ENCODE results near the gene CHMP4B. TPM values are rescaled to one million over a fixed set of nuclear protein-coding genes. Genes with fewer than 3 reads are reported as not detected.

CHMP4B gene
- total RNA-seq, 1 experiment from 2014 or later = 31.8 TPM

DNA sequence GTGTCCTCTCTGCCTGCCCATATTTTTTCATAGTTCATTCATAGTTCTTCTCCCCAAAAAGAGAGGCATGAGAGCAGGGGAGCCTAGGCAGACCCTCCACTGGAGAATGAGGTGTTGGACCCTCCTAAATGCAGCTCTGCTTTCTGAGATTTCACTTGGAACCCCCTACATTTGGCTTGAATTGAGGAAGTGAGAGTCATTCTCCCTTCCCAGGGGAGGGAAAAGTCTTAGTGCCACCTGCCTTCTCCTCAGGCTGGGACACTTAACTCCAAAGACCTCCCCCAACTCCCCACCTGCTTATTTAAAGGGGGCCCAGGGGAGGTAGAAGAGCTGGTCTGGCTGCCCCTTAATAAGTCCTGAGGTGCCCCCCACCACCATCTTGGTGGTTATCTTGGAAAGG lies 78.2 kb downstream of the CHMP4B start:
- Histone ChIP-seq H3K4me3 (ENCODE audit: insufficient read depth, low read depth, low read length) (no peak overlapping the region), H3K27me3 (ENCODE audit: control insufficient read depth, insufficient read depth, low read length) (no peaks in the 10 kb centered on the region), H3K36me3 (replicated peaks; ENCODE audit: control insufficient read depth, insufficient read depth, low read length) (no peaks in the 10 kb centered on the region)
- no peak for DNase-seq

DNA sequence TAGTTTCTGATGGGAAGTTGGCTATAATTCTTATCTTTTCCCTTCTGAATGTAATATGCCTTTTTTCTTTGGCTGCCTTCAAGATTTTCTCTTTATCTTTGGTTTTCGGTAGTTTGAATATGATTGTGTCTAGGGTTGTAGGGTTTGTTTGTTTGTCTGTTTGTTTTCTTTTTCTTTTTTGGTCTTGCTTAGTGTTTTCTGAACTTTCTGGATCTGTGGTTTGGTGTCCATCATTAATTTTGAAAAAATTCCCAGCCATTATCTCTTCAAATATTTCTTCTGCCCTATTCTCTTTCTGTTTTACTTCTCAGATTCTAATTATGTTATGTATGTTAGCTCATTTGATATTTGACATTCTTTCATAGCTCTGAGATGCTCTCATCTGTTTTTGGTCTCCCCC lies 79.4 kb downstream of the CHMP4B start:
- no peak overlapping the region for H3K4me3 ChIP-seq (ENCODE audit: insufficient read depth, low read depth, low read length)
- H3K27me3 ChIP-seq (ENCODE audit: control insufficient read depth, insufficient read depth, low read length) = no peaks in the 10 kb centered on the region
- DNase-seq = no peak
- no peaks in the 10 kb centered on the region for H3K36me3 ChIP-seq (replicated peaks; ENCODE audit: control insufficient read depth, insufficient read depth, low read length)

DNA sequence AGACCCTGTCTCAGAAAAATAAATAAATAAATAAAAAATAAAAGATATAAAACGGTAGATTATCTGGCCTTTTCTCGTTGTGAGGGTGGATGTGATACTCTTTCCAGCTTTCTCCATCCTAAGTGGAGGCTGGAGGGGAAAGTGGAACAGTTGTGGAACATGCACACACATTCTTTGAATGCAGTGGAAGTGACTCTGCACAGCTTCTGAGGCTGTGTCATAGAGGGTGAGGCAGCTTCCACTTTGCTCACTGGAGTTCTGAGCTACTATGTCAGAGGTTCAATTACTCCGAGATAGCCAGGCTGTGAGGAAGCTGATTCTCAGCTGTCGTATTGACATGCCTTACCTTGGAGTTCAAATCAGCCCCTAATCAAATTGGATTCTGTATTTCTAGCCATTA lies 82.2 kb downstream of the CHMP4B start:
- H3K36me3 ChIP-seq (replicated peaks; ENCODE audit: control insufficient read depth, insufficient read depth, low read length) = no peaks in the 10 kb centered on the region
- no peaks in the 10 kb centered on the region for H3K27me3 ChIP-seq (ENCODE audit: control insufficient read depth, insufficient read depth, low read length)
- no peak overlapping the region for H3K4me3 ChIP-seq (ENCODE audit: insufficient read depth, low read depth, low read length)
- DNase-seq = no peak

DNA sequence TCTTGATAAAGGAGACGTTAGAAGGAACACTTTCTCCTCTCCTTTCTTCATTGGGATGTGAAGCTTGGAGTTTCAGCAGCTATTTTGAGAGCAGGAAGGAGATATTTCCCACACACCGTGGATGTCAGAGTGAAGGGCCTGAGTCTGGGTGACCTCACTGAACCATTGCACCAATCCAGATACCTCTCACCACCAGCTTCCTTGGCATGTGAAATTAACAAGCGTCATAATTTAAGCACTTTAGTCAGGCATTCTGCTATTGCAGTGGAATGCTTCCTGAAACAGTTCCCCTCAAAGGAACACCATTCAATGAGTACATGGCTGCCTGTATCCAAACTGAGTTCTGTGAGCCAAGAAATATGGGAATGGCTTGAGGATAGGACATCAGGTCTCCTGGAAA lies 83.7 kb downstream of the CHMP4B start:
- Histone ChIP-seq H3K4me3 (ENCODE audit: insufficient read depth, low read depth, low read length) (no peak overlapping the region), H3K36me3 (replicated peaks; ENCODE audit: control insufficient read depth, insufficient read depth, low read length) (no peaks in the 10 kb centered on the region), H3K27me3 (ENCODE audit: control insufficient read depth, insufficient read depth, low read length) (no peaks in the 10 kb centered on the region)
- DNase-seq = no peak

DNA sequence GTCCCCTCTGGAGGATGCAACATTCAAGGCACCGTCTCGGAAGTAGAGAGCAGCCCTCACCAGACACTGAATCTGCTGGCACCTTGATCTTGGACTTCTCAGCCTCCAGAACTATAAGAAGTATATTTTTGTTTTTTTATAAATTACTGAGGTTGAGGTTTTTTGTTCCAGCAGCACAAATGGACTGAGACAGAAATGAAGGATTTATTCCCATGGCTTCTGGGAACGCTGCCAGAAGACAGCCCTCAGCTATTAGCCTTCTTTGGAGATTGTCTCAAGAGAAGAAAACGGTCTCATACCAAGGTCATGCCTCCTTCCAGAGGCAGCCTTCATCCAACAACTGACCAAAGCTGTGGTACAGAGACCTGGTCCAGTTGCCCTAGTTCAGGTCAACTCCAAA lies 85.4 kb downstream of the CHMP4B start:
- Histone ChIP-seq H3K4me3 (ENCODE audit: insufficient read depth, low read depth, low read length) (no peak overlapping the region), H3K36me3 (replicated peaks; ENCODE audit: control insufficient read depth, insufficient read depth, low read length) (no peaks in the 10 kb centered on the region), H3K27me3 (ENCODE audit: control insufficient read depth, insufficient read depth, low read length) (no peaks in the 10 kb centered on the region)
- no peak for DNase-seq

DNA sequence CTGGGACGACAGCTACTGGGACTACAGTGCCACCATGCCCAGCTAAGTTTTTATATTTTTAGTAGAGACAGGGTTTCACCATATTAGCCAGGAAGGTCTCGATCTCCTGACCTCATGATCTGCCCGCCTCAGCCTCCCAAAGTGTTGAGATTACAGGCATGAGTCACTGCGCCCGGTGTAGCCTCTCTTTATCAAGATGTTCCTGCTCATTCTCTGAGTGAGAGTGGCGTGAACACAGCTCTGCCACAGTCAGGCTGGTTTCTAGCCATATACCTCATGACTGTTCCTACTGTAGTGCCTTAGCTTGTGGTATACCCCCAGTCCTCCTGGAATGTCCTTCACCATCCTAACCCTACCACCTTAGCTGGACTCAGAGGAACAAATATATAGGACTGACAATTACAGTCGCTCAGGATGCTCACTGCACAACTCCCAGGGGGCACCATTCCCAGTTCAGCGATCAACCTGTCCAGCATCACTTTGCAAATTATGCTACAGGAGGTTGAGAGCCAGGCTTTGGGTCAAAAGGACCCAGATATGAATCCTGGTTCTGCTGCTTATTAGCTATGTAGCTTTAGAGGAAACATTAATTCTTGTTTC lies 86.3 kb downstream of the CHMP4B start:
- Histone ChIP-seq H3K4me3 (ENCODE audit: insufficient read depth, low read depth, low read length) (no peak overlapping the region), H3K27me3 (ENCODE audit: control insufficient read depth, insufficient read depth, low read length) (no peaks in the 10 kb centered on the region), H3K36me3 (replicated peaks; ENCODE audit: control insufficient read depth, insufficient read depth, low read length) (no peaks in the 10 kb centered on the region)
- peak; percentile 40 for DNase-seq

DNA sequence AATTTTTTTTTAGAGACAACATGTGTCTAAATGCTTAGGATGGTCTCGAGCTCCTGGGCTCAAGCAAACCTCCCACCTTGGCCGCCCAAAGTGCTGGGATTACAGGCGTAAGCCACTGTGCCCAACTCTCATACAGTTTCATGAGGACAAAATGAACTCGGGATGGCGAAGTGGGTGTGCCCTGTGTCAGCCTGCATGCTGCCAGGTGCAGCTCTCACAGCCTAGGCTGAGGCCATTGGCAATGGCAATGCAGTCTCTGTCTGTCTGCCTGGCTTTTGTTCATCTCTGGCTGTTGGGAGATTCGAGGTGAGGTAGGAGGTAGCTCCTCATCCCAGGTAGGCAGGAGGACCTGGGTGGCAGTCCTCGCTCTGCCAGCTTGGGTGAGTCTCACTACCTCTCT lies 88.0 kb downstream of the CHMP4B start:
- Histone ChIP-seq H3K4me3 (ENCODE audit: insufficient read depth, low read depth, low read length) (no peak overlapping the region), H3K27me3 (ENCODE audit: control insufficient read depth, insufficient read depth, low read length) (no peaks in the 10 kb centered on the region), H3K36me3 (replicated peaks; ENCODE audit: control insufficient read depth, insufficient read depth, low read length) (no peaks in the 10 kb centered on the region)
- no peak for DNase-seq

DNA sequence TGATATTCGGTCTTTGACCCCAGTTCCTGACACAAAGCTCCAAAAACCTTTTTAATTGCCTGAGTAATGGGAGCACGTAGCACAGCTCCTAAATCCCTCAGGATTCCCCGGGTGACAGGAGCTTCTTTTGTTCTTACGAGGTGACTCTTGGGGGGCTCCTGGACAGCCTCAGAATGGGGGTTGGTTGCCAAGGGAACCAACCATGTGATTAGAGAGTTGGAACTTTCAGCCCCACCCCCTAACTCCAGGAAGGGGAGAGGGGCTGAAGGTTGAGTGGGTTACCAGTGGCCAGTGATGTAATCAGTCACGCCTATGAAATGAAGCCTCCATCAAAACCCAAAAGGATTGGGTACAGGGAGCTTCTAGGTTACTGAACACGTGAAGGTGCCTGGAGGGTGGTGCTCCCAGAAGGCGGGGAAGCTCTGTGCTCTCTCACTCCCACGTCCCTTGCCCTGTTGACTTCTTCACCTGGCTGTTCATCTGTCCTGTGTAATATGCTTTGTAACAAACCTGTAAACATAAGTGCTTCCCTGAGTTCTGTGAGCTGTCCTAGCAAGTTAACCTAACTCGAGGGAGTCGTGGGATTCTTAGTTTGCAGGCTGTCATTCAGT lies 89.5 kb downstream of the CHMP4B start:
- no peaks in the 10 kb centered on the region for H3K27me3 ChIP-seq (ENCODE audit: control insufficient read depth, insufficient read depth, low read length)
- no peak for DNase-seq
- no peak overlapping the region for H3K4me3 ChIP-seq (ENCODE audit: insufficient read depth, low read depth, low read length)
- H3K36me3 ChIP-seq (replicated peaks; ENCODE audit: control insufficient read depth, insufficient read depth, low read length) = no peaks in the 10 kb centered on the region

DNA sequence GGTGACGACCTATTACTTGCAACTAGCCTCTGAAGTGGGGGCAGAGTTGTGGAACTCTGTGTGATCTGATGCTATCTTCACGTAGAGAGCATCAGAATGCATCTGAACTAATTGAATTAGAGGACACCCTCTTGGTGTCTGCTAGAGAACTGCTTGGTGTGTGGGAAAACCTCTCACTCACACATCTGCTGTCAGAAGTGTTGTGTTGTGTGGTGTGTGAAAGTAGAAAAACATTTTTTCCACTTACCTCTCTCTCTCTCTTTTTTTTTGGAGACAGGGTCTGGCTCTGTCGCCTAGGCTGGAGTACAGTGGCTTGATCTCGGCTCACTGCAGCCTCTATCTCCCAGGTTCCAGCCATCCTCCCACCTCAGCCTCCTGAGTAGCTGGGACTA lies 90.0 kb downstream of the CHMP4B start:
- H3K36me3 ChIP-seq (replicated peaks; ENCODE audit: control insufficient read depth, insufficient read depth, low read length) = no peaks in the 10 kb centered on the region
- H3K27me3 ChIP-seq (ENCODE audit: control insufficient read depth, insufficient read depth, low read length) = no peaks in the 10 kb centered on the region
- DNase-seq = no peak
- H3K4me3 ChIP-seq (ENCODE audit: insufficient read depth, low read depth, low read length) = no peak overlapping the region

DNA sequence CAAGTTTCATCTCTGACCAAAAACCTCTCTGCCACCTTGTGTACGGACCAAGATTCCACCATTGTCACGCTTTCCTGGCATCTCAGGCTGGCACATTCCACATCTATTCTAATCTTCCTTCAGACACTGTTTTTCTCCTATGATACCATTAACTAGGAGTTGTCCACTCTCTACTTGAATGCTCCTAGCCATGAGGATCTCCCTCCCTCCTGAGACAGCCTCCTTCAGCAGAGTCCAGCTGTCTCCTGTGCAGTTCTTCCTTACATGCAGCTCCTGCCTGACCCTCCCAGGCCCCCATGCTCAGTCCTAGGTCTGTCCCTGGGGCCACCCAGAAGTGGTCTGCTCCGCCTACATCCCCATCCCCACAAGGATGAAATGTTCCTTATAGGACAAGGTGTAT lies 90.9 kb downstream of the CHMP4B start:
- Histone ChIP-seq H3K4me3 (ENCODE audit: insufficient read depth, low read depth, low read length) (no peak overlapping the region), H3K27me3 (ENCODE audit: control insufficient read depth, insufficient read depth, low read length) (no peaks in the 10 kb centered on the region), H3K36me3 (replicated peaks; ENCODE audit: control insufficient read depth, insufficient read depth, low read length) (no peaks in the 10 kb centered on the region)
- DNase-seq = no peak

Other genes starting within 250 kb of the CHMP4B start
- 0.11 TPM in 1 of 2 replicates, not detected in the other for gene C20orf144, start 149.0 kb upstream of the CHMP4B start, total RNA-seq (2014; rRNA removed; shearing (Covaris generic))
- gene ACTL10, start 144.4 kb upstream of the CHMP4B start, total RNA-seq (2014; rRNA removed; shearing (Covaris generic)) = 1.3 and 1.4 TPM in 2 replicates
- gene NECAB3, start 136.9 kb upstream of the CHMP4B start, total RNA-seq (2014; rRNA removed; shearing (Covaris generic)) = 39.9 and 56.7 TPM in 2 replicates
- gene E2F1, start 125.0 kb upstream of the CHMP4B start, total RNA-seq (2014; rRNA removed; shearing (Covaris generic)) = 51.8 and 57.8 TPM in 2 replicates
- under 0.01 TPM in 1 of 2 replicates, not detected in the other for gene PXMP4, start 91.0 kb upstream of the CHMP4B start, total RNA-seq (2014; rRNA removed; shearing (Covaris generic))
- gene ZNF341, start 79.4 kb upstream of the CHMP4B start, total RNA-seq (2014; rRNA removed; shearing (Covaris generic)) = 6.7 and 7.0 TPM in 2 replicates
- 147 and 164 TPM in 2 replicates for gene RALY, start 182.6 kb downstream of the CHMP4B start, total RNA-seq (2014; rRNA removed; shearing (Covaris generic))

All from H7 (cell line).